C4-2B (cell line): ENCODE data around the gene OSBPL10.

Experiments used
- CTCF ChIP-seq: fragments of 450-650 bp; conservative IDR thresholded peaks from 2 replicates; pipeline ENCODE4 v1.5.1; 2017; ENCODE audit warnings: mild to moderate bottlenecking
- ZFX ChIP-seq: fragments of 450-650 bp; IDR thresholded peaks from 2 replicates; pipeline ENCODE4 v1.6.1; 2017

- TF ChIP-seq CTCF (no peak), ZFX (no peak)
Observed at GRCh38 chr3:31705736-31706135, 275.3 kb downstream of the OSBPL10 start.
